Measurements from ENCODE around the gene RAMP1.

DNA sequence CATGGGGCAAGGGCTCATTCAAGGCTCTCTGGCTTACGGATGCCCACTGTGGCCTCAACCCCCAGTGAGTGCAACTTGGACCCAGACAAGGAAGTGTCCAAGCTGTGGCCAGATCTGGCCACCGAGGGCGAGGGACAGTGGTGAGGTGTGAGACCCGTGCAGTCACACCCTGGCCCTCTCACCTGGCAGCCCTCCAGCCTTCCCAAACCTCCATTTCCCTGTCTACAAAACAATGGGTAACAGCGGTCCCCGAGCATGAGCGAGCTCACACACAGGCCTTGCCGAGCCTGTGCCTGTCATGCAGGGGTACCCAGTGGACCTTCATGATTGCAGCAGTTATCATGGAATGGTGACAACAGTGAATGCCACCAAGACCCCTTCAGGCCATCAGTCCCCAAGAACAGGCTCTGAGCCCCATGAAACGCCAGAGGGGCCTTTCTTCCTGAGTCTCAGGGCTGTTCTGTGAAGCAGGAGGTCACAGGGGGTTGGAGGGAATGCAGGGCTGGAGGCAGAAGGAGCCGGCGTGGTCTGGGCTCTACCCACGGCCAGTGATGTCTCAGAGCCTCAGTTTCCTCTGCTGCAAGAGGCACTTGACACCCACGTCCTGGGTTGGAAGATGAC is 49.8 kb downstream of the RAMP1 start:
- TF ChIP-seq, protein P1, sequence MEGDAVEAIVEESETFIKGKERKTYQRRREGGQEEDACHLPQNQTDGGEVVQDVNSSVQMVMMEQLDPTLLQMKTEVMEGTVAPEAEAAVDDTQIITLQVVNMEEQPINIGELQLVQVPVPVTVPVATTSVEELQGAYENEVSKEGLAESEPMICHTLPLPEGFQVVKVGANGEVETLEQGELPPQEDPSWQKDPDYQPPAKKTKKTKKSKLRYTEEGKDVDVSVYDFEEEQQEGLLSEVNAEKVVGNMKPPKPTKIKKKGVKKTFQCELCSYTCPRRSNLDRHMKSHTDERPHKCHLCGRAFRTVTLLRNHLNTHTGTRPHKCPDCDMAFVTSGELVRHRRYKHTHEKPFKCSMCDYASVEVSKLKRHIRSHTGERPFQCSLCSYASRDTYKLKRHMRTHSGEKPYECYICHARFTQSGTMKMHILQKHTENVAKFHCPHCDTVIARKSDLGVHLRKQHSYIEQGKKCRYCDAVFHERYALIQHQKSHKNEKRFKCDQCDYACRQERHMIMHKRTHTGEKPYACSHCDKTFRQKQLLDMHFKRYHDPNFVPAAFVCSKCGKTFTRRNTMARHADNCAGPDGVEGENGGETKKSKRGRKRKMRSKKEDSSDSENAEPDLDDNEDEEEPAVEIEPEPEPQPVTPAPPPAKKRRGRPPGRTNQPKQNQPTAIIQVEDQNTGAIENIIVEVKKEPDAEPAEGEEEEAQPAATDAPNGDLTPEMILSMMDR (IDR thresholded peaks at IDR 0.05) = no peak
- TF ChIP-seq EP300 (IDR thresholded peaks at IDR 0.05) = no peak
